Liver (tissue), 9 donors: ENCODE measurements around the gene REC114. TPM values are rescaled to one million over a fixed set of nuclear protein-coding genes. Genes with fewer than 3 reads are reported as not detected.
"Not testable (repeated sequence)": the region's sequence is repeated elsewhere in the genome, so short reads cannot be mapped to it uniquely, and the experiment has no call there.

Experiments used
- DNase-seq: peaks from one replicate; pipeline ENCODE4 v3.0.0-alpha.2; 2017; ENCODE audit warnings: low spot score
- H3K27ac ChIP-seq, 2 donors: one replicate each; pipeline ENCODE4 v1.7.0; 2013; ENCODE audit warnings: inconsistent platforms in 2 of 2, low read length in 2 of 2, control low read depth in 1 of 2, low read depth in 1 of 2, mild to moderate bottlenecking in 1 of 2
- H3K27me3 ChIP-seq, 4 donors: one replicate each; pipeline versions ENCODE4 v1.6.1 to v1.7.0; 2013; ENCODE audit warnings: low read length in 3 of 4, inconsistent platforms in 1 of 4, mild to moderate bottlenecking in 1 of 4, moderate library complexity in 1 of 4; ENCODE audit not compliant: control insufficient read depth in 4 of 4, insufficient read depth in 4 of 4
- H3K36me3 ChIP-seq, 4 donors: one replicate each; pipeline versions ENCODE4 v1.6.1 to v1.7.0; 2013; ENCODE audit warnings: low read length in 3 of 4, mild to moderate bottlenecking in 3 of 4, low read depth in 1 of 4, moderate library complexity in 1 of 4; ENCODE audit not compliant: control insufficient read depth in 4 of 4, insufficient read depth in 3 of 4
- H3K4me1 ChIP-seq, 4 donors: one replicate each; pipeline versions ENCODE4 v1.6.1 to v1.7.0; 2013; ENCODE audit warnings: low read length in 3 of 4, mild to moderate bottlenecking in 3 of 4, moderate library complexity in 1 of 4; ENCODE audit not compliant: control insufficient read depth in 4 of 4, insufficient read depth in 4 of 4
- H3K4me3 ChIP-seq, 3 donors: one replicate each; pipeline versions ENCODE4 v1.6.1 to v1.7.0; 2013; ENCODE audit warnings: low read length in 3 of 3, control low read depth in 1 of 3, low read depth in 1 of 3, mild to moderate bottlenecking in 1 of 3
- H3K9ac ChIP-seq, 2 donors: one replicate each; pipeline ENCODE4 v1.7.0; 2013; ENCODE audit warnings: low read length in 2 of 2, mild to moderate bottlenecking in 2 of 2, moderate library complexity in 2 of 2, control low read depth in 1 of 2, low read depth in 1 of 2
- H3K9me3 ChIP-seq, 4 donors: one replicate each; pipeline versions ENCODE4 v1.6.1 to v1.7.0; 2013; ENCODE audit warnings: low read length in 3 of 4; ENCODE audit not compliant: control insufficient read depth in 4 of 4
- EGR1 ChIP-seq, 2 donors: IDR thresholded peaks; 2 replicates each; pipeline ENCODE4 v1.6.1; 2016 to 2018; ENCODE audit warnings: antibody characterized with exemption in 2 of 2, low read depth in 2 of 2
- FOXA1 ChIP-seq: IDR thresholded peaks from 2 replicates; pipeline ENCODE4 v1.6.1; 2016; ENCODE audit warnings: antibody characterized with exemption
- FOXA2 ChIP-seq: IDR thresholded peaks from 2 replicates; pipeline ENCODE4 v1.6.1; 2016; ENCODE audit warnings: antibody characterized with exemption
- GABPA ChIP-seq, 2 donors: IDR thresholded peaks in 1 of 2; conservative IDR thresholded peaks in 1 of 2; 2 replicates each; pipeline ENCODE4 v1.6.1; 2016; ENCODE audit warnings: antibody characterized with exemption in 2 of 2, mild to moderate bottlenecking in 1 of 2, moderate library complexity in 1 of 2
- HNF4A ChIP-seq, 2 donors: conservative IDR thresholded peaks; 2 replicates each; pipeline ENCODE4 v1.6.1; 2016; ENCODE audit warnings: antibody characterized with exemption in 2 of 2, mild to moderate bottlenecking in 2 of 2
- HNF4G ChIP-seq: IDR thresholded peaks from 2 replicates; pipeline ENCODE4 v1.6.1; 2016; ENCODE audit warnings: antibody characterized with exemption
- JUND ChIP-seq, 2 donors: IDR thresholded peaks; 2 replicates each; pipeline ENCODE4 v1.6.1; 2016; ENCODE audit warnings: antibody characterized with exemption in 2 of 2
- NR2F2 ChIP-seq: IDR thresholded peaks from 2 replicates; pipeline ENCODE4 v1.6.1; 2016; ENCODE audit warnings: antibody characterized with exemption
- RAD21 ChIP-seq, 2 donors: IDR thresholded peaks; 2 replicates each; pipeline ENCODE4 v1.6.1; 2016; ENCODE audit warnings: antibody characterized with exemption in 2 of 2, mild to moderate bottlenecking in 2 of 2
- RXRA ChIP-seq, 2 donors: IDR thresholded peaks; 2 replicates each; pipeline ENCODE4 v1.6.1; 2017 to 2018; ENCODE audit warnings: antibody characterized with exemption in 2 of 2, mild to moderate bottlenecking in 1 of 2
- SP1 ChIP-seq: IDR thresholded peaks from 2 replicates; pipeline ENCODE4 v1.6.1; 2018; ENCODE audit warnings: antibody characterized with exemption, mild to moderate bottlenecking
- TAF1 ChIP-seq: conservative IDR thresholded peaks from 2 replicates; pipeline ENCODE4 v1.6.1; 2016; ENCODE audit warnings: antibody characterized with exemption, mild to moderate bottlenecking
- YY1 ChIP-seq: IDR thresholded peaks from 2 replicates; pipeline ENCODE4 v1.6.1; 2016; ENCODE audit warnings: antibody characterized with exemption, mild to moderate bottlenecking
- WGBS: extraction: QIAGEN DNeasy Blood & Tissue Kit; methylation state at CpG from one replicate; pipeline ENCODE4 v1.1.7; 2013; 5-methylcytosine and 5-hydroxymethylcytosine counted together
- polyA plus RNA-seq, 2 donors: library from polyadenylated mRNA; stranded (reverse) in 1 of 2; unstranded in 1 of 2; fragments of 200-250 nt in 1 of 2; fragments of >200 nt in 1 of 2; fragmentation: Nextera tagmentation in 1 of 2; extraction: Ambion mirVana in 1 of 2; gene quantifications; one replicate each; pipeline versions ENCODE4 v1.2.1 to v1.2.3, GENCODE V29; 2013 to 2015
- total RNA-seq, 2 donors: library from RNA; depleted of rRNA; stranded (reverse); fragments of >200 nt; gene quantifications; one replicate each; pipeline ENCODE4 v1.2.3, GENCODE V29; 2014
- TF ChIP-seq, protein P1 (sequence below): IDR thresholded peaks from 2 replicates; pipeline ENCODE4 v1.6.1; 2016; ENCODE audit warnings: antibody characterized with exemption
- TF ChIP-seq, protein P2 (sequence below): IDR thresholded peaks from 2 replicates; pipeline ENCODE4 v1.6.1; 2016; ENCODE audit warnings: antibody characterized with exemption, mild to moderate bottlenecking
- TF ChIP-seq, protein P3 (sequence below): IDR thresholded peaks from 2 replicates; pipeline ENCODE4 v1.6.1; 2016; ENCODE audit warnings: antibody characterized with exemption
- TF ChIP-seq, protein P4 (sequence below): fragments of 150-350 bp; IDR thresholded peaks from 2 replicates; pipeline ENCODE4 v1.5.1; 2017; ENCODE audit warnings: improper control_type of control experiment, low read depth, low read length; ENCODE audit not compliant: missing input control
- donor health status: healthy.
- donor health status: healthy.
- donor health status: healthy.
- donor health status: healthy.
- donor health status: healthy.

REC114 gene
- total and polyA plus RNA-seq, 4 donors = not detected

DNA sequence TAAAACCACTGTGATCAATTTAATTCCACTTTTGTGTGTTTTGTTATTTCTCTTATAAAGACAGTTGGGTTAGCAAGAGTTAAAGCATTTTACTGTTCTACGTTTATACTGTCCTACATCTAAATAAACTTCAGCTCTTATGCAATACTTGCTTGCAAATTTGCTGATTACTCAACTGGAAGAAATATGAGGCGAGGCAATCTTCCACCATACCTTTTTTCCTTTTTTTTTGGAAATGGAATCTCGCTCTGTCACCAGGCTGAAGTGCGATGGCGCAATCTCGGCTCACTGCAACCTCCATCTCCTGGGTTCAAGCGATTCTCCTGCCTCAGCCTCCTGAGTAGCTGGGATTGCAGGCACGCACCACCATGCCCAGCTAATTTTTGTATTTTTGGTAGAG, 42.9 kb downstream of the REC114 start:
- peak in 1 of 2 donors; percentile 38 for TF ChIP-seq RXRA (IDR thresholded peaks at IDR 0.05)
- peak in 1 of 2 donors; percentile 6 for TF ChIP-seq JUND (IDR thresholded peaks at IDR 0.05)
- TF ChIP-seq HNF4A (conservative IDR thresholded peaks at IDR 0.05) = peak; percentile 26 to 29
- TF ChIP-seq YY1 = peak; percentile 50
- TF ChIP-seq, protein P1, sequence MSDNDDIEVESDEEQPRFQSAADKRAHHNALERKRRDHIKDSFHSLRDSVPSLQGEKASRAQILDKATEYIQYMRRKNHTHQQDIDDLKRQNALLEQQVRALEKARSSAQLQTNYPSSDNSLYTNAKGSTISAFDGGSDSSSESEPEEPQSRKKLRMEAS = peak; percentile 20
- H3K27ac ChIP-seq, H3K4me3 ChIP-seq, H3K36me3 ChIP-seq, H3K27me3 ChIP-seq, H3K9ac ChIP-seq, H3K9me3 ChIP-seq, H3K4me1 ChIP-seq, DNase-seq: not testable (repeated sequence)
- WGBS = 36% methylated on average over 8 of the region's 8 CpGs

DNA sequence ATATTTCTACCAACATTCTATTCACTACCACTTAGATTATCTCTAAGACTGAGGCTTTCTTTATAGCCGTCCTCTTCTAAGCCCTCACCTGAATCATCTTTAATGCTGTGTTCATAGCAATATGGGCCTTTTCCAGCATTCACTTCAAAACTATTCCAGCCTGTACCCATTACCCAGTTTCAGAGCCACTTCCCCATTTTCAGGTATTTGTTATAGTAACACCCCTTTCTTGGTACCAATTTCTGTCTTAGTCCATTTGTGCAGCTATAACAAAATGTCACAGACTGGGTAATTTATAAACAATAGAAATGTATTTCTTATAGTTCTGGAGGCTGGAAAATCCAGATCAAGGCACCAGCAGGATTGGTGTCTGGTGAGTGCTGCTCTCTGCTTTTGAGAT, 45.7 kb downstream of the REC114 start:
- Histone ChIP-seq H3K9ac (no peak overlapping the region), H3K27ac (no peak overlapping the region), H3K4me1 (peaks cover 0 to 2% (median 0%) of the 10 kb centered on the region in 4 donors), H3K36me3 (no peaks in the 10 kb centered on the region), H3K4me3 (no peak overlapping the region), H3K27me3 (no peaks in the 10 kb centered on the region), H3K9me3 (no peaks in the 10 kb centered on the region)
- WGBS = 77% methylated on average over 1 of the region's 1 CpG
- TF ChIP-seq RAD21 (IDR thresholded peaks at IDR 0.05) (no peak), HNF4G (no peak), FOXA2 (no peak), GABPA (IDR thresholded peaks at IDR 0.05 in 1 of 2, conservative IDR thresholded peaks at IDR 0.05 in 1 of 2) (no peak), NR2F2 (no peak), EGR1 (IDR thresholded peaks at IDR 0.05; ENCODE audit: low read depth in 2 of 2) (no peak), SP1 (no peak), FOXA1 (no peak), TAF1 (no peak)
- TF ChIP-seq, protein P1 = no peak
- TF ChIP-seq, protein P2, sequence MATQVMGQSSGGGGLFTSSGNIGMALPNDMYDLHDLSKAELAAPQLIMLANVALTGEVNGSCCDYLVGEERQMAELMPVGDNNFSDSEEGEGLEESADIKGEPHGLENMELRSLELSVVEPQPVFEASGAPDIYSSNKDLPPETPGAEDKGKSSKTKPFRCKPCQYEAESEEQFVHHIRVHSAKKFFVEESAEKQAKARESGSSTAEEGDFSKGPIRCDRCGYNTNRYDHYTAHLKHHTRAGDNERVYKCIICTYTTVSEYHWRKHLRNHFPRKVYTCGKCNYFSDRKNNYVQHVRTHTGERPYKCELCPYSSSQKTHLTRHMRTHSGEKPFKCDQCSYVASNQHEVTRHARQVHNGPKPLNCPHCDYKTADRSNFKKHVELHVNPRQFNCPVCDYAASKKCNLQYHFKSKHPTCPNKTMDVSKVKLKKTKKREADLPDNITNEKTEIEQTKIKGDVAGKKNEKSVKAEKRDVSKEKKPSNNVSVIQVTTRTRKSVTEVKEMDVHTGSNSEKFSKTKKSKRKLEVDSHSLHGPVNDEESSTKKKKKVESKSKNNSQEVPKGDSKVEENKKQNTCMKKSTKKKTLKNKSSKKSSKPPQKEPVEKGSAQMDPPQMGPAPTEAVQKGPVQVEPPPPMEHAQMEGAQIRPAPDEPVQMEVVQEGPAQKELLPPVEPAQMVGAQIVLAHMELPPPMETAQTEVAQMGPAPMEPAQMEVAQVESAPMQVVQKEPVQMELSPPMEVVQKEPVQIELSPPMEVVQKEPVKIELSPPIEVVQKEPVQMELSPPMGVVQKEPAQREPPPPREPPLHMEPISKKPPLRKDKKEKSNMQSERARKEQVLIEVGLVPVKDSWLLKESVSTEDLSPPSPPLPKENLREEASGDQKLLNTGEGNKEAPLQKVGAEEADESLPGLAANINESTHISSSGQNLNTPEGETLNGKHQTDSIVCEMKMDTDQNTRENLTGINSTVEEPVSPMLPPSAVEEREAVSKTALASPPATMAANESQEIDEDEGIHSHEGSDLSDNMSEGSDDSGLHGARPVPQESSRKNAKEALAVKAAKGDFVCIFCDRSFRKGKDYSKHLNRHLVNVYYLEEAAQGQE = no peak
- TF ChIP-seq, protein P3, sequence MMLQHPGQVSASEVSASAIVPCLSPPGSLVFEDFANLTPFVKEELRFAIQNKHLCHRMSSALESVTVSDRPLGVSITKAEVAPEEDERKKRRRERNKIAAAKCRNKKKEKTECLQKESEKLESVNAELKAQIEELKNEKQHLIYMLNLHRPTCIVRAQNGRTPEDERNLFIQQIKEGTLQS = no peak
- TF ChIP-seq, protein P4, sequence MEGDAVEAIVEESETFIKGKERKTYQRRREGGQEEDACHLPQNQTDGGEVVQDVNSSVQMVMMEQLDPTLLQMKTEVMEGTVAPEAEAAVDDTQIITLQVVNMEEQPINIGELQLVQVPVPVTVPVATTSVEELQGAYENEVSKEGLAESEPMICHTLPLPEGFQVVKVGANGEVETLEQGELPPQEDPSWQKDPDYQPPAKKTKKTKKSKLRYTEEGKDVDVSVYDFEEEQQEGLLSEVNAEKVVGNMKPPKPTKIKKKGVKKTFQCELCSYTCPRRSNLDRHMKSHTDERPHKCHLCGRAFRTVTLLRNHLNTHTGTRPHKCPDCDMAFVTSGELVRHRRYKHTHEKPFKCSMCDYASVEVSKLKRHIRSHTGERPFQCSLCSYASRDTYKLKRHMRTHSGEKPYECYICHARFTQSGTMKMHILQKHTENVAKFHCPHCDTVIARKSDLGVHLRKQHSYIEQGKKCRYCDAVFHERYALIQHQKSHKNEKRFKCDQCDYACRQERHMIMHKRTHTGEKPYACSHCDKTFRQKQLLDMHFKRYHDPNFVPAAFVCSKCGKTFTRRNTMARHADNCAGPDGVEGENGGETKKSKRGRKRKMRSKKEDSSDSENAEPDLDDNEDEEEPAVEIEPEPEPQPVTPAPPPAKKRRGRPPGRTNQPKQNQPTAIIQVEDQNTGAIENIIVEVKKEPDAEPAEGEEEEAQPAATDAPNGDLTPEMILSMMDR = no peak
- no peak for DNase-seq
